HCT116 (cell line): ENCODE data around the gene ULBP2. TPM values are rescaled to one million over a fixed set of nuclear protein-coding genes. Genes with fewer than 3 reads are reported as not detected.

Source experiments
- ATAC-seq: fragments of 200-7000 bp; cut with Tn5 transposase; 2 replicates; pipeline ENCODE4 v1.9.1; 2020; ENCODE audit warnings: mild to moderate bottlenecking, moderate library complexity
- BruUV-seq: library from RNA; stranded (reverse); fragments of 400-500 nt; replicated peaks from 2 replicates; lab custom pipeline; 2021; lab: Mats Ljungman, UMichigan
- CTCF ChIA-PET: fragments of 300-600 bp; sonication (Branson Sonifier 250); formaldehyde crosslinking; loops from one replicate; lab custom pipeline; 2021; ENCODE audit warnings: antibody characterized with exemption; lab: Charles Lee
- POLR2A ChIA-PET: fragments of 300-600, 350-600 bp; sonication (Branson Sonifier 250); formaldehyde crosslinking; loops from one replicate; lab custom pipeline; 2021; ENCODE audit warnings: antibody characterized with exemption; lab: Charles Lee
- RAD21 ChIA-PET, 2 experiments: fragments of 300-600 bp; sonication (Branson Sonifier 250); formaldehyde crosslinking; loops; one replicate each; lab custom pipeline; 2023; ENCODE audit warnings: low total read pairs in 2 of 2; ENCODE audit not compliant: uncharacterized antibody in 2 of 2, unreplicated experiment in 2 of 2, low non-redundant PET in 1 of 2; lab: Charles Lee
- DNase-seq: peaks from one replicate; pipeline ENCODE4 v3.0.0-alpha.2; 2010; ENCODE audit warnings: low read depth, low spot score
- H2AFZ ChIP-seq: fragments of 200-600 bp; shearing (Covaris generic), sonication (generic); 2 replicates; pipeline ENCODE4 v1.6.1; 2017; ENCODE audit warnings: low read depth, mixed run types, mixed read lengths, antibody characterized with exemption, low read length; ENCODE audit not compliant: poor library complexity, severe bottlenecking
- H3K27ac ChIP-seq: 2 replicates; pipeline ENCODE4 v1.5.1; 2012; ENCODE audit warnings: low read depth, low read length
- H3K27me3 ChIP-seq: fragments of 200-600 bp; sonication (generic); 2 replicates; pipeline ENCODE4 v1.6.1; 2016; ENCODE audit warnings: mixed run types, low read length, mixed read lengths; ENCODE audit not compliant: insufficient read depth
- H3K36me3 ChIP-seq, 2 experiments: fragments of 200-500 bp in 1 of 2; fragments of 200-600 bp in 1 of 2; sonication (Bioruptor generic) in 1 of 2; sonication (generic) in 1 of 2; 2 replicates each; pipeline versions ENCODE4 v1.5.1 to v1.6.1; 2014 to 2016; ENCODE audit warnings: low read length in 2 of 2, inconsistent platforms in 1 of 2, mixed read lengths in 1 of 2, mixed run types in 1 of 2; ENCODE audit not compliant: insufficient read depth in 2 of 2, control insufficient read depth in 1 of 2
- H3K4me1 ChIP-seq, 2 experiments: fragments of 200-600 bp in 1 of 2; sonication (generic) in 1 of 2; 2 replicates each; pipeline versions ENCODE4 v1.5.1 to v1.6.1; 2012 to 2017; ENCODE audit warnings: low read length in 2 of 2, inconsistent platforms in 1 of 2, mild to moderate bottlenecking in 1 of 2, mixed read lengths in 1 of 2, mixed run types in 1 of 2, moderate library complexity in 1 of 2; ENCODE audit not compliant: insufficient read depth in 2 of 2, control insufficient read depth in 1 of 2
- H3K4me2 ChIP-seq: fragments of 200-600 bp; sonication (generic); 2 replicates; pipeline ENCODE4 v1.6.1; 2017; ENCODE audit warnings: mixed run types, low read length, mixed read lengths
- H3K4me3 ChIP-seq, 2 experiments: fragments of 200-600 bp in 1 of 2; sonication (generic) in 1 of 2; replicated peaks in 1 of 2; 2 replicates each; pipeline ENCODE4 v1.5.1; 2011 to 2016; ENCODE audit warnings: low read length in 2 of 2, control low read depth in 1 of 2, low read depth in 1 of 2, mild to moderate bottlenecking in 1 of 2, mixed read lengths in 1 of 2, mixed run types in 1 of 2
- H3K79me2 ChIP-seq: fragments of 200-600 bp; sonication (generic); 2 replicates; pipeline ENCODE4 v1.6.1; 2017; ENCODE audit warnings: mild to moderate bottlenecking, mixed run types, low read length, moderate library complexity, mixed read lengths; ENCODE audit not compliant: insufficient read depth
- H3K9ac ChIP-seq: fragments of 200-600 bp; sonication (generic); 2 replicates; pipeline ENCODE4 v1.6.1; 2016; ENCODE audit warnings: low read length, mixed read lengths
- H3K9me2 ChIP-seq: fragments of 200-600 bp; sonication (generic), shearing (Covaris generic); 2 replicates; pipeline ENCODE4 v1.6.1; 2017; ENCODE audit warnings: mixed run types, mild to moderate bottlenecking, moderate library complexity; ENCODE audit not compliant: insufficient read depth
- H3K9me3 ChIP-seq, 2 experiments: fragments of 200-500 bp in 1 of 2; fragments of 200-600 bp in 1 of 2; sonication (Bioruptor generic) in 1 of 2; sonication (generic) in 1 of 2; 2 replicates each; pipeline ENCODE4 v1.6.1; 2014 to 2017; ENCODE audit warnings: low read length in 2 of 2, mixed read lengths in 2 of 2, inconsistent platforms in 1 of 2, low read depth in 1 of 2, mild to moderate bottlenecking in 1 of 2, mixed run types in 1 of 2, moderate library complexity in 1 of 2; ENCODE audit not compliant: control insufficient read depth in 1 of 2, insufficient read depth in 1 of 2
- H4K20me1 ChIP-seq: fragments of 200-600 bp; sonication (generic), shearing (Covaris generic); 2 replicates; pipeline ENCODE4 v1.6.1; 2017; ENCODE audit warnings: mixed run types, mild to moderate bottlenecking, moderate library complexity; ENCODE audit not compliant: insufficient read depth
- CTCF ChIP-seq, 3 experiments: fragments of 200-600 bp in 1 of 3; sonication (generic) in 1 of 3; IDR thresholded peaks in 2 of 3; conservative IDR thresholded peaks in 1 of 3; 2 replicates each; pipeline ENCODE4 v1.5.1; 2012 to 2017; ENCODE audit warnings: low read depth in 2 of 3, low read length in 2 of 3, antibody characterized with exemption in 1 of 3, borderline replicate concordance in 1 of 3, control low read depth in 1 of 3, mild to moderate bottlenecking in 1 of 3, mixed read lengths in 1 of 3, mixed run types in 1 of 3, moderate library complexity in 1 of 3; ENCODE audit not compliant: insufficient read depth in 1 of 3
- RAD21 ChIP-seq: IDR thresholded peaks from 2 replicates; pipeline ENCODE4 v1.6.1; 2012; ENCODE audit warnings: low read depth, mild to moderate bottlenecking
- intact Hi-C: fragments of 100-400 bp; cut with micrococcal nuclease; formaldehyde crosslinking; loops from 2 replicates; pipeline ENCODE4 v1.10.0; 2022
- total RNA-seq: library from RNA; stranded (reverse); gene quantifications from one replicate; pipeline ENCODE4 v1.2.1, GENCODE V29; 2021; ENCODE audit not compliant: unreplicated experiment
- TF ChIP-seq, protein P1 (sequence below): IDR thresholded peaks from 2 replicates; pipeline ENCODE4 v1.6.1; 2012

Gene ULBP2
- total RNA-seq, 1 experiment from 2014 or later: 10.2 TPM

DNA sequence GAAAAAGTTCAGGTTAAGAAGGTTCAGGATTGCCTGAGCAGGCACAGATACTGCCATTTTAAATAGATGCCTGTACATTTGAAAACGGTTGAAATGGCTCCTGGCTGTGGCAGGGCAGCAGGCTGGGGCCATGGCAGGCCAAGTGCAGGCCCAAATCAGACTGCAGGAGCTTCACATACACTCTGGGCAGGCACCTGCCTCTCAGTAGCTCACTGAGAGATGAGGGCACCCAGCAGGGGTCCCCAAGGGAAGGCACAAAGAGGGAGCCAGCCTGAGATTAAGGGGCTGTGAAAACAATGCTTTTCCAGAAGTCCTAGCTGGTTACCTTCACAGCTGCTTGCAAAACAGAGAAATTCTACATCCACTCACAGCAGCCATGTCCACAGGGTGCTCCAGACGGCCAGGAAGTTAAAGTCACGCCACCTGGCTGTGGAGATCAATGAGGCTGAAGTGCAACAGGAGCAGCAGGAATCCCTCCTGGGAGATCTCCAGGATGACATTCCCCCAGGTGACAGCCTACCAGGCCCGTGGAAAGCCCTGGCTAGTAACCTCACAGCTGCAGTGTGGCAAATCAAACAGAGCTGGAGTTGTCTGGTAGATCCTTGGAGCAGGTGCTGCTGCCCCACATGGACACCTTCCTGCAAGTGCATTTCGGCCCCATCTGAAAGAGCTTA, 37.7 kb upstream of the ULBP2 start:
- peaks cover 5% of the 10 kb centered on the region in 2 experiments; a peak in 2 of 4 replicates for H3K9me3 ChIP-seq
- no peaks in the 10 kb centered on the region for H3K4me1 ChIP-seq
- no peak overlapping the region for H3K9ac ChIP-seq
- no peaks in the 10 kb centered on the region for H4K20me1 ChIP-seq
- no peaks in the 10 kb centered on the region for H3K9me2 ChIP-seq
- no peak for DNase-seq
- ATAC-seq: peak; percentile 30; the same call in 1 of the 2 replicates
- no peak overlapping the region for H3K27ac ChIP-seq
- ChIA-PET POLR2A (no interaction called here), CTCF (interaction anchor here (0.8 to 1.5 kb wide), 6 partner anchors 9 to 69 kb away, joined by 3 to 6 read pairs (median 3); no protein-coding TSS in a partner anchor)
- no peaks in the 10 kb centered on the region for H3K36me3 ChIP-seq
- H2AFZ ChIP-seq: no peak overlapping the region
- no peaks in the 10 kb centered on the region for H3K27me3 ChIP-seq
- BruUV-seq: no TSS peak
- TF ChIP-seq, protein P1, sequence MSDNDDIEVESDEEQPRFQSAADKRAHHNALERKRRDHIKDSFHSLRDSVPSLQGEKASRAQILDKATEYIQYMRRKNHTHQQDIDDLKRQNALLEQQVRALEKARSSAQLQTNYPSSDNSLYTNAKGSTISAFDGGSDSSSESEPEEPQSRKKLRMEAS: no peak
- TF ChIP-seq RAD21 (0 out of 2 replicates have a peak, but pooled peaks have one; percentile 12), CTCF (IDR thresholded peaks at IDR 0.05 in 2 of 3, conservative IDR thresholded peaks at IDR 0.05 in 1 of 3; ENCODE audit: borderline replicate concordance in 1 of 3, insufficient read depth in 1 of 3, low read depth in 2 of 3, low read length in 2 of 3) (0 out of 6 replicates have a peak, but pooled peaks of 2 of the 3 experiments have one; percentile 1 to 9)
- TF ChIP-seq, all 23 proteins: peak for 2
- no peak overlapping the region for H3K4me2 ChIP-seq
- no peak overlapping the region for H3K4me3 ChIP-seq
- RAD21 ChIA-PET: no interaction called here
- H3K79me2 ChIP-seq: no peaks in the 10 kb centered on the region
- intact Hi-C loops: no loop called here
